Suprapubic skin (tissue), 4 donors: Measurements from ENCODE around the gene CHST11. TPM values are rescaled to one million over a fixed set of nuclear protein-coding genes. Genes with fewer than 3 reads are reported as not detected.

ENCODE experiments used
- DNase-seq, 2 donors: peaks; one replicate each; pipeline ENCODE4 v3.0.0-alpha.2; 2019; ENCODE audit warnings: low spot score in 2 of 2
- H3K27ac ChIP-seq: fragments of 200-600 bp; sonication (generic); one replicate; pipeline ENCODE4 v1.5.1; 2019
- H3K27me3 ChIP-seq: fragments of 200-600 bp; sonication (generic); one replicate; pipeline ENCODE4 v1.5.1; 2019
- H3K36me3 ChIP-seq: fragments of 200-600 bp; sonication (generic); one replicate; pipeline ENCODE4 v1.5.1; 2019
- H3K4me1 ChIP-seq: fragments of 200-600 bp; sonication (generic); one replicate; pipeline ENCODE4 v1.5.1; 2019
- H3K4me3 ChIP-seq: fragments of 200-600 bp; sonication (generic); one replicate; pipeline ENCODE4 v1.5.1; 2019; ENCODE audit warnings: mild to moderate bottlenecking
- H3K9me3 ChIP-seq: fragments of 200-600 bp; sonication (generic); one replicate; pipeline ENCODE4 v1.5.1; 2019
- CTCF ChIP-seq, 2 donors: fragments of 200-600 bp in 1 of 2; fragments of 450-650 bp in 1 of 2; sonication (generic) in 1 of 2; IDR thresholded peaks; one replicate each; pipeline ENCODE4 v1.5.1; 2016 to 2019; ENCODE audit warnings: antibody characterized with exemption in 2 of 2, mild to moderate bottlenecking in 1 of 2, moderate library complexity in 1 of 2
- EP300 ChIP-seq: sonication (generic); formaldehyde crosslinking; IDR thresholded peaks from one replicate; pipeline ENCODE4 v1.6.1; 2017; ENCODE audit warnings: antibody characterized with exemption
- POLR2A ChIP-seq, 2 donors: fragments of 450-650 bp; IDR thresholded peaks; one replicate each; pipeline ENCODE4 v1.6.1; 2017; ENCODE audit warnings: antibody characterized with exemption in 2 of 2, mild to moderate bottlenecking in 2 of 2, moderate library complexity in 2 of 2
- POLR2AphosphoS5 ChIP-seq, 3 donors: sonication (generic); formaldehyde crosslinking; IDR thresholded peaks; one replicate each; pipeline ENCODE4 v1.6.1; 2017; ENCODE audit warnings: antibody characterized with exemption in 3 of 3
- WGBS: methylation state at CpG from one replicate; pipeline ENCODE4 v1.1.5; 2018; 5-methylcytosine and 5-hydroxymethylcytosine counted together
- total RNA-seq, 4 donors: library from RNA; depleted of rRNA; stranded (reverse); fragments of >200 nt; gene quantifications; one replicate each; pipeline ENCODE4 v1.1.0, GENCODE V29; 2016

The CHST11 gene
- total RNA-seq, 4 donors from 2014 or later: 1.8 to 5.8 (median 3.8) TPM

DNA sequence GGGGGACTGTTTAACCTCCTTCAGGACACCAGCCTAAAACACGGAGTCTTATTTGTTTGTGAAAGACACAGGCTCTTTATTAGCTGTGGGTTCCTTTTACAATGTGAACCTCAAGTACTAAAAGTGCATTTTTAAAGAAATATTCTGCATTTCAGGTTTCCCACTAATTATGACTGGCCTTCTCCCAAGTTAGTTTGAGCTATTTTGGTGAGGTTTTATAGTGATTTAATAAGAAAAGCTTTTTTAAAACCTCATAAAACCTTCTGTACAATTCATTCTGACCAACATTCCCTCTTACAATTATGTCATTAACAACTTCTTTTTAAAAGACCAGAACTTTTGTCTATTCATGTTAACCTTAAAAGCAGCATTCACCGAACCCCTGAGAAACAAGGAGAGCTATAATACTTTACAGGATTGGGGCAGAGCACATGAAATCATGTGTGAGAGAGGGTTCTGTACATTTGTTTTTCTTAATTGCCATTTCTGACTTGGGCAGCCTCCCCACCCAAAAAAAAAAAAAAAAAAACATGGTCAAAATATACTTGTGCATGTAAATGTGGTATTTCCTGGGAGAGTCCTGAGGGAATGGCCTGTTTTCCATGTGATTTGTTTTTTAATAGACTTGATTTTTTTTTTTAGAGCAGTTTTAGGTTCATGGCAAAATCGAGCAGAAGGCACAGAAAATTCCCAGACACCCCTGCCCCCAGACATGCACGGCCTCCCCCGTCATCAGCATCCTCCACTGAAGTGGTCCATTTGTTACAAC is 169.5 kb downstream of the CHST11 start:
- Histone ChIP-seq H3K27ac (no peak overlapping the region), H3K9me3 (no peaks in the 10 kb centered on the region), H3K4me3 (no peak overlapping the region), H3K27me3 (no peaks in the 10 kb centered on the region), H3K36me3 (no peaks in the 10 kb centered on the region), H3K4me1 (no peaks in the 10 kb centered on the region)
- TF ChIP-seq POLR2AphosphoS5 (IDR thresholded peaks at IDR 0.05): no peak
- no peak for TF ChIP-seq EP300
- no peak for TF ChIP-seq POLR2A (IDR thresholded peaks at IDR 0.05)
- peak in 1 of 2 donors; percentile 16 for DNase-seq
- 59% methylated on average over 5 of the region's 5 CpGs for WGBS

GRCh38 chr12:104627231-104627989 is 170.7 kb downstream of the CHST11 start:
- H3K4me1 ChIP-seq: no peaks in the 10 kb centered on the region
- TF ChIP-seq CTCF (IDR thresholded peaks at IDR 0.05): no peak
- no peak for TF ChIP-seq POLR2AphosphoS5 (IDR thresholded peaks at IDR 0.05)
- no peak for TF ChIP-seq POLR2A (IDR thresholded peaks at IDR 0.05)
- TF ChIP-seq EP300: no peak
- H3K36me3 ChIP-seq: no peaks in the 10 kb centered on the region
- 96% methylated on average over 6 of the region's 7 CpGs for WGBS
- H3K9me3 ChIP-seq: no peaks in the 10 kb centered on the region
- DNase-seq: no peak
- H3K4me3 ChIP-seq: no peak overlapping the region
- no peaks in the 10 kb centered on the region for H3K27me3 ChIP-seq
- no peak overlapping the region for H3K27ac ChIP-seq

DNA sequence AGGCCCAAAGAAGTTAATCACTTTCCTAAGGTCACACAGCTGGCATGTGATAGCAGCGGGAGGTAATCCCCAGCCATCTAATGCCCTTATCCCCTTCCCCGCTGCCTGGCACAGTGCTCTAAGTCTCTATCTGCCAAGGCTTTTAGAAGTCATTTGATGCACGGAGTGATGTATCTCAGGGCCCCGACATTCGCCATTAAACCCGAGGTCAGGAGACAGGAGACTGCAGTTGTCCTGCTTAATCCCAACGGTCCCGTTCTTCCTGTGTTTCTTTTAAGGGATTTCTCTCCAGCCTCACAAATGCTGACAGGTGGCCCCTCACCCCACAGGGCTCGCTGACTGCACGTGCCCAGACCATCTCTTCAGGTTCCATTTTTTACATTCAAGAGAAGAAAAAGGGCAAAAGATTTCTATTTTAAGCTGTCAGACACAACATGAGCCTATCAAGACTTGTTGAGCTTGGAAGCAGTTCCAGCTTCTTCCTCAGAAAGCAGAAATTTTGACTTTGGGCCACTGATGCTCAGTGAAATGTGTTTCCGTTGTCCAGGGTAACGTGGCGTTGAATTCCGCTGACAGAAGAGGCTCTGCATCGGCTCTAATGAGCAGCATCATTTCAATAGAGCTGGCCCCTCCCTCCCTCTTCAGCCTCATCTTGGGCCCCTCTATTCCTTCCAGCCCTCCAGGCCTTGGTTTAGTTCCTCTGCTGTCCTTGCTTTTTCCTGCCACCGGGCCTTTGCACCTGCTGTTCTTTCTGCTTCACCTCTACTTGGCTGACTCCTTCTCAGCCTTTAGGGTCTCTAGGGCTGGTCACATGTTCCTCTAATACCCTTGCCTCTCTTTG is 171.5 kb downstream of the CHST11 start:
- Histone ChIP-seq H3K36me3 (no peaks in the 10 kb centered on the region), H3K4me1 (no peaks in the 10 kb centered on the region), H3K27ac (no peak overlapping the region), H3K9me3 (no peaks in the 10 kb centered on the region), H3K4me3 (no peak overlapping the region), H3K27me3 (no peaks in the 10 kb centered on the region)
- WGBS: 79% methylated on average over 16 of the region's 16 CpGs
- TF ChIP-seq CTCF (IDR thresholded peaks at IDR 0.05): no peak
- TF ChIP-seq POLR2AphosphoS5 (IDR thresholded peaks at IDR 0.05): no peak
- no peak for TF ChIP-seq POLR2A (IDR thresholded peaks at IDR 0.05)
- DNase-seq: no peak

DNA sequence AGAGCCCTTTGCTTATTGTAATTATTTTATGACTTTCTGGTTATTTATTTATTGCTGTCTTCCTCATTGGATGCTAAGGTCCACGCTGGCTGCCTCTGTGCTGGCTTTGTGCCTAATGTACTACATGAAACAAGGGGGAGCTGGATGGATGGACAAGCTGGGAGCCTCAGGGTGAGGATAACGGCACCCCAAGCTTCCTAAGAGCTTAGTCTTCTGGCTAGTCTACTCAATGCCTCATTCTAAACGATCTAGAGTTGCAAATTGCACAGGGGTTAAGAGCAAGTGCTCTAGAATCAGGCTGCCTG is 172.0 kb downstream of the CHST11 start:
- TF ChIP-seq POLR2AphosphoS5 (IDR thresholded peaks at IDR 0.05): no peak
- no peak for TF ChIP-seq CTCF (IDR thresholded peaks at IDR 0.05)
- no peak for TF ChIP-seq EP300
- no peak for TF ChIP-seq POLR2A (IDR thresholded peaks at IDR 0.05)
- no peaks in the 10 kb centered on the region for H3K36me3 ChIP-seq
- peak in 1 of 2 donors; percentile 55 for DNase-seq
- H3K4me3 ChIP-seq: no peak overlapping the region
- no peak overlapping the region for H3K27ac ChIP-seq
- no peaks in the 10 kb centered on the region for H3K27me3 ChIP-seq
- WGBS: 88% methylated on average over 3 of the region's 3 CpGs
- H3K9me3 ChIP-seq: no peaks in the 10 kb centered on the region
- no peaks in the 10 kb centered on the region for H3K4me1 ChIP-seq

- Histone ChIP-seq H3K4me3 (no peak overlapping the region), H3K27ac (no peak overlapping the region), H3K4me1 (no peaks in the 10 kb centered on the region), H3K9me3 (no peaks in the 10 kb centered on the region), H3K27me3 (no peaks in the 10 kb centered on the region), H3K36me3 (no peaks in the 10 kb centered on the region)
- 79% methylated on average over 6 of the region's 6 CpGs for WGBS
- TF ChIP-seq POLR2AphosphoS5 (IDR thresholded peaks at IDR 0.05): no peak
- no peak for TF ChIP-seq CTCF (IDR thresholded peaks at IDR 0.05)
- TF ChIP-seq EP300: no peak
- TF ChIP-seq POLR2A (IDR thresholded peaks at IDR 0.05): no peak
- DNase-seq: no peak
Measured at GRCh38 chr12:104630230-104630670, 173.5 kb downstream of the CHST11 start.
